Esophagus mucosa (tissue), 1 donor: ENCODE measurements around the gene NPHP4. TPM values are rescaled to one million over a fixed set of nuclear protein-coding genes. Genes with fewer than 3 reads are reported as not detected.

Source experiments
- ATAC-seq: fragments of 200-7000 bp; cut with Tn5 transposase; one replicate; pipeline ENCODE4 v1.9.1; 2020
- total RNA-seq: library from RNA; stranded (reverse); gene quantifications from one replicate; pipeline ENCODE4 v1.2.4, GENCODE V29; 2023
- donor health status: DM: yes; HTN: yes; CAD: no.

NPHP4 gene
- total RNA-seq, 1 donor from 2014 or later = 4.7 TPM

- ATAC-seq = no peak
Observed at GRCh38 chr1:5989286-5989605, 3.0 kb downstream of the NPHP4 start.

GRCh38 chr1:5988596-5989285 is 3.5 kb downstream of the NPHP4 start:
- ATAC-seq = no peak

GRCh38 chr1:5986018-5986417 is 6.2 kb downstream of the NPHP4 start:
- ATAC-seq = no peak

GRCh38 chr1:5985250-5985649 is 7.0 kb downstream of the NPHP4 start:
- ATAC-seq = no peak

- no peak for ATAC-seq
Observed at GRCh38 chr1:5983361-5984103, 8.7 kb downstream of the NPHP4 start.

- peak; percentile 17 for ATAC-seq
Observed at GRCh38 chr1:5982868-5983267, 9.4 kb downstream of the NPHP4 start.

GRCh38 chr1:5982276-5982675 is 9.9 kb downstream of the NPHP4 start:
- no peak for ATAC-seq

- ATAC-seq = no peak
Observed at GRCh38 chr1:5981009-5981380, 11.2 kb downstream of the NPHP4 start.

- ATAC-seq = peak; percentile 41
Observed at GRCh38 chr1:5980314-5981008, 11.8 kb downstream of the NPHP4 start.

- no peak for ATAC-seq
Observed at GRCh38 chr1:5979536-5980313, 12.5 kb downstream of the NPHP4 start.

GRCh38 chr1:5978452-5978851 is 13.8 kb downstream of the NPHP4 start:
- no peak for ATAC-seq

- ATAC-seq = no peak
Observed at GRCh38 chr1:5977494-5978444, 14.5 kb downstream of the NPHP4 start.

- ATAC-seq = no peak
Observed at GRCh38 chr1:5976726-5977493, 15.3 kb downstream of the NPHP4 start.

GRCh38 chr1:5976231-5976630 is 16.0 kb downstream of the NPHP4 start:
- ATAC-seq = no peak

GRCh38 chr1:5975133-5975880 is 16.9 kb downstream of the NPHP4 start:
- ATAC-seq = peak; percentile 73

- ATAC-seq = no peak
Observed at GRCh38 chr1:5974631-5975030, 17.6 kb downstream of the NPHP4 start.

GRCh38 chr1:5973771-5974170 is 18.5 kb downstream of the NPHP4 start:
- ATAC-seq = no peak

GRCh38 chr1:5972198-5972520 is 20.1 kb downstream of the NPHP4 start:
- no peak for ATAC-seq

- no peak for ATAC-seq
Observed at GRCh38 chr1:5971471-5972197, 20.6 kb downstream of the NPHP4 start.
